ENCODE measurements around the gene BRPF3. TPM values are rescaled to one million over a fixed set of nuclear protein-coding genes. Genes with fewer than 3 reads are reported as not detected.

BRPF3 gene
- total RNA-seq, 1 experiment from 2014 or later, result 19.4 TPM

- CTCF ChIA-PET, result no interaction called here
- H3K4me1 Mint-ChIP-seq (ENCODE audit: insufficient read depth, unreplicated experiment), result peaks cover 7% of the 10 kb centered on the region
- POLR2A ChIA-PET, result no interaction called here
- no peak overlapping the region for H3K4me3 Mint-ChIP-seq (ENCODE audit: unreplicated experiment)
- intact Hi-C loops (cut with micrococcal nuclease), result no loop called here
- H3K9me3 Mint-ChIP-seq (ENCODE audit: unreplicated experiment), result no peaks in the 10 kb centered on the region
- no TSS peak for BruUV-seq (replicated peaks)
- no peaks in the 10 kb centered on the region for H3K36me3 Mint-ChIP-seq (ENCODE audit: insufficient read depth, unreplicated experiment)
- no peak for TF ChIP-seq CTCF (IDR thresholded peaks at IDR 0.05; ENCODE audit: unreplicated experiment)
- no peak overlapping the region for H3K27ac Mint-ChIP-seq (ENCODE audit: low read depth, unreplicated experiment)
- H3K27me3 Mint-ChIP-seq (ENCODE audit: insufficient read depth, unreplicated experiment), result peaks cover 29% of the 10 kb centered on the region
- peak; percentile 32 for DNase-seq (ENCODE audit: unreplicated experiment)
Observed at GRCh38 chr6:36246506-36247268, 50.1 kb downstream of the BRPF3 start.

GRCh38 chr6:36247693-36248092, 51.1 kb downstream of the BRPF3 start:
- CTCF ChIA-PET, result no interaction called here

GRCh38 chr6:36248980-36249379, 52.4 kb downstream of the BRPF3 start:
- BruUV-seq (replicated peaks), result no TSS peak
- Mint-ChIP-seq H3K9me3 (ENCODE audit: unreplicated experiment) (no peaks in the 10 kb centered on the region), H3K27ac (ENCODE audit: low read depth, unreplicated experiment) (no peak overlapping the region), H3K27me3 (ENCODE audit: insufficient read depth, unreplicated experiment) (peaks cover 17% of the 10 kb centered on the region), H3K36me3 (ENCODE audit: insufficient read depth, unreplicated experiment) (no peaks in the 10 kb centered on the region), H3K4me3 (ENCODE audit: unreplicated experiment) (no peak overlapping the region), H3K4me1 (ENCODE audit: insufficient read depth, unreplicated experiment) (peaks cover 7% of the 10 kb centered on the region)
- ChIA-PET POLR2A (interaction anchor here (0.7 kb wide), 1 partner anchor 80 kb away, joined by 3 read pairs; no protein-coding TSS in a partner anchor), CTCF (interaction anchor here (0.6 kb wide), 2 partner anchors 12 to 227 kb away, joined by 3 read pairs; no protein-coding TSS in a partner anchor)
- no peak for DNase-seq (ENCODE audit: unreplicated experiment)
- intact Hi-C loops (cut with micrococcal nuclease), result no loop called here
- no peak for TF ChIP-seq CTCF (IDR thresholded peaks at IDR 0.05; ENCODE audit: unreplicated experiment)

More at GRCh38 chr6:36247693-36248092, 51.1 kb downstream of the BRPF3 start:
- no peak overlapping the region for H3K4me3 Mint-ChIP-seq (ENCODE audit: unreplicated experiment)
- peaks cover 7% of the 10 kb centered on the region for H3K4me1 Mint-ChIP-seq (ENCODE audit: insufficient read depth, unreplicated experiment)
- no peak for DNase-seq (ENCODE audit: unreplicated experiment)
- POLR2A ChIA-PET, result no interaction called here
- H3K36me3 Mint-ChIP-seq (ENCODE audit: insufficient read depth, unreplicated experiment), result no peaks in the 10 kb centered on the region
- BruUV-seq (replicated peaks), result no TSS peak
- intact Hi-C loops (cut with micrococcal nuclease), result no loop called here
- no peaks in the 10 kb centered on the region for H3K9me3 Mint-ChIP-seq (ENCODE audit: unreplicated experiment)
- no peak overlapping the region for H3K27ac Mint-ChIP-seq (ENCODE audit: low read depth, unreplicated experiment)
- no peak for TF ChIP-seq CTCF (IDR thresholded peaks at IDR 0.05; ENCODE audit: unreplicated experiment)
- H3K27me3 Mint-ChIP-seq (ENCODE audit: insufficient read depth, unreplicated experiment), result peaks cover 29% of the 10 kb centered on the region

- no peak for TF ChIP-seq CTCF (IDR thresholded peaks at IDR 0.05; ENCODE audit: unreplicated experiment)
- Mint-ChIP-seq H3K27me3 (ENCODE audit: insufficient read depth, unreplicated experiment) (peaks cover 11% of the 10 kb centered on the region), H3K4me1 (ENCODE audit: insufficient read depth, unreplicated experiment) (peaks cover 7% of the 10 kb centered on the region), H3K36me3 (ENCODE audit: insufficient read depth, unreplicated experiment) (no peaks in the 10 kb centered on the region), H3K27ac (ENCODE audit: low read depth, unreplicated experiment) (no peak overlapping the region), H3K4me3 (ENCODE audit: unreplicated experiment) (no peak overlapping the region), H3K9me3 (ENCODE audit: unreplicated experiment) (no peaks in the 10 kb centered on the region)
- ChIA-PET POLR2A (interaction anchor here (0.7 kb wide), 1 partner anchor 79 kb away, joined by 3 read pairs; no protein-coding TSS in a partner anchor), CTCF (interaction anchor here (0.6 kb wide), 1 partner anchor 228 kb away, joined by 3 read pairs; no protein-coding TSS in a partner anchor)
- intact Hi-C loops (cut with micrococcal nuclease), result no loop called here
- no TSS peak for BruUV-seq (replicated peaks)
- no peak for DNase-seq (ENCODE audit: unreplicated experiment)
Observed at GRCh38 chr6:36249536-36249935, 53.0 kb downstream of the BRPF3 start.

Measured in MCF 10A (cell line).